GM12878 (cell line): Measurements from ENCODE around the gene PLEKHM1. TPM values are rescaled to one million over a fixed set of nuclear protein-coding genes. Genes with fewer than 3 reads are reported as not detected.
"Not testable (repeated sequence)": the region's sequence is repeated elsewhere in the genome, so short reads cannot be mapped to it uniquely, and the experiment has no call there.

ENCODE experiments used
- ATAC-seq: fragments of 200-7000 bp; cut with Tn5 transposase; 3 replicates; pipeline ENCODE4 v1.9.1; 2020; ENCODE audit warnings: mild to moderate bottlenecking, moderate library complexity
- BruUV-seq: library from RNA; stranded (reverse); fragments of 400-500 nt; replicated peaks from 2 replicates; lab custom pipeline; 2021; lab: Mats Ljungman, UMichigan
- CTCF ChIA-PET: fragments of 300-600 bp; sonication (Branson Sonifier 250); formaldehyde crosslinking; extraction: SDS; loops from one replicate; lab custom pipeline; 2021; ENCODE audit warnings: inconsistent platforms; lab: Yijun Ruan, JAX
- POLR2A ChIA-PET: fragments of 350-600 bp; formaldehyde crosslinking; extraction: SDS; loops from one replicate; lab custom pipeline; 2021; ENCODE audit warnings: inconsistent platforms; lab: Charles Lee
- RAD21 ChIA-PET: fragments of 300-600 bp; sonication (Branson Sonifier 250); formaldehyde crosslinking; loops from one replicate; lab custom pipeline; 2023; ENCODE audit warnings: antibody characterized with exemption; ENCODE audit not compliant: unreplicated experiment; lab: Charles Lee
- SMC1A ChIA-PET: fragments of 300-600 bp; sonication (Branson Sonifier 250); formaldehyde crosslinking; loops from one replicate; lab custom pipeline; 2023; ENCODE audit not compliant: unreplicated experiment, uncharacterized antibody; lab: Charles Lee
- DNase-seq: peaks from one replicate; pipeline ENCODE4 v3.0.0-alpha.2; 2011; ENCODE audit warnings: low read depth, low spot score
- FAIRE-seq: peaks from 3 replicates; lab custom pipeline; 2011; peaks lifted over from hg19 to GRCh38; lab: Jason Lieb, UNC
- H2AFZ ChIP-seq: 2 replicates; pipeline ENCODE4 v1.6.0; 2011; ENCODE audit warnings: low read depth, low read length, control low read depth; ENCODE audit not compliant: control insufficient read depth
- H3K27ac ChIP-seq: 2 replicates; pipeline ENCODE4 v1.5.1; 2011; ENCODE audit warnings: control low read depth; ENCODE audit not compliant: control insufficient read depth, insufficient read depth
- H3K27me3 ChIP-seq, 2 experiments: replicated peaks in 1 of 2; 2 replicates each; pipeline versions ENCODE4 v1.6.0 to v1.6.1; 2011; ENCODE audit warnings: low read length in 1 of 2; ENCODE audit not compliant: control insufficient read depth in 2 of 2, insufficient read depth in 2 of 2
- H3K36me3 ChIP-seq, 2 experiments: 2 replicates each; pipeline ENCODE4 v1.5.1; 2011; ENCODE audit warnings: low read length in 1 of 2; ENCODE audit not compliant: control insufficient read depth in 2 of 2, insufficient read depth in 2 of 2
- H3K4me1 ChIP-seq: 2 replicates; pipeline ENCODE4 v1.6.1; 2011; ENCODE audit warnings: mild to moderate bottlenecking, low read length, moderate library complexity, mixed read lengths; ENCODE audit not compliant: control insufficient read depth, insufficient read depth
- H3K4me2 ChIP-seq: 2 replicates; pipeline ENCODE4 v1.6.0; 2011; ENCODE audit warnings: control low read depth; ENCODE audit not compliant: control insufficient read depth, insufficient read depth
- H3K4me3 ChIP-seq: fragments of 200-600 bp; sonication (generic); 2 replicates; pipeline ENCODE4 v1.5.1; 2016
- H3K79me2 ChIP-seq: 2 replicates; pipeline ENCODE4 v1.6.0; 2011; ENCODE audit warnings: low read length; ENCODE audit not compliant: control insufficient read depth, insufficient read depth
- H3K9ac ChIP-seq: 2 replicates; pipeline ENCODE4 v1.8.0; 2011; ENCODE audit warnings: low read length, control low read depth, mixed read lengths; ENCODE audit not compliant: control insufficient read depth, insufficient read depth
- H3K9me3 ChIP-seq: replicated peaks from 3 replicates; pipeline ENCODE4 v1.5.1; 2011; ENCODE audit warnings: mild to moderate bottlenecking, low read length; ENCODE audit not compliant: control insufficient read depth, insufficient read depth
- H4K20me1 ChIP-seq: 2 replicates; pipeline ENCODE4 v1.6.0; 2011; ENCODE audit not compliant: control insufficient read depth, insufficient read depth
- CTCF ChIP-seq, 3 experiments: IDR thresholded peaks in 2 of 3; conservative IDR thresholded peaks in 1 of 3; 2 replicates each; pipeline ENCODE4 v1.5.1; 2011; ENCODE audit warnings: low read depth in 3 of 3, low read length in 3 of 3, mild to moderate bottlenecking in 3 of 3, control low read depth in 2 of 3, moderate library complexity in 2 of 3, inconsistent platforms in 1 of 3, mixed read lengths in 1 of 3; ENCODE audit not compliant: control insufficient read depth in 2 of 3, insufficient read depth in 1 of 3; ENCODE audit errors: extremely low read depth in 1 of 3
- SMC3 ChIP-seq: IDR thresholded peaks from 2 replicates; pipeline ENCODE4 v1.6.1; 2011; ENCODE audit warnings: low read length, improper control_type of control experiment, borderline replicate concordance
- WGBS: methylation state at CpG from one replicate; pipeline ENCODE4 v1.1.6; 2016; ENCODE audit warnings: low lambda C conversion rate; ENCODE audit not compliant: insufficient replicate concordance, insufficient coverage; ENCODE audit errors: missing lambda C conversion rate; 5-methylcytosine and 5-hydroxymethylcytosine counted together
- in situ Hi-C: fragments of 300-500 bp; cut with MboI; formaldehyde crosslinking; loops from 9 replicates; pipeline ENCODE4 v1.14.3; 2018; ENCODE audit warnings: mixed read lengths
- intact Hi-C: fragments of 100-400 bp; cut with micrococcal nuclease; formaldehyde crosslinking; loops from one replicate; pipeline ENCODE4 v1.14.2; 2022; ENCODE audit not compliant: unreplicated experiment
- polyA plus RNA-seq, 11 experiments: library from polyadenylated mRNA; depleted of rRNA in 4 of 11; unstranded in 6 of 11; stranded (reverse) in 5 of 11; fragments of >200 nt; fragmentation: Nextera tagmentation in 4 of 11; fragmentation: Illumina TruSeq in 1 of 11; extraction: Ambion mirVana in 4 of 11; extraction: Trizol in 1 of 11; gene quantifications; 1 replicate in 1 of 11; 2 replicates in 10 of 11; pipeline versions ENCODE4 v1.2.1 to v1.2.3, GENCODE V29; 2011 to 2016; ENCODE audit warnings: inconsistent platforms in 2 of 11, missing spikeins in 2 of 11, low read depth in 1 of 11
- total RNA-seq, 4 experiments: library from RNA; depleted of rRNA in 3 of 4; stranded (reverse); fragments of >200 nt in 3 of 4; fragmentation: Illumina TruSeq in 1 of 4; extraction: Trizol in 1 of 4; gene quantifications; 2 replicates each; pipeline versions ENCODE4 v1.2.1 to v1.2.3, GENCODE V29; 2013 to 2021

Gene PLEKHM1
- total and polyA plus RNA-seq, 10 of the 15 experiments (the other 5 are each of a cell fraction or from before 2014, with no cell fraction given) = 0.21 to 27.8 (median 9.4) TPM

DNA sequence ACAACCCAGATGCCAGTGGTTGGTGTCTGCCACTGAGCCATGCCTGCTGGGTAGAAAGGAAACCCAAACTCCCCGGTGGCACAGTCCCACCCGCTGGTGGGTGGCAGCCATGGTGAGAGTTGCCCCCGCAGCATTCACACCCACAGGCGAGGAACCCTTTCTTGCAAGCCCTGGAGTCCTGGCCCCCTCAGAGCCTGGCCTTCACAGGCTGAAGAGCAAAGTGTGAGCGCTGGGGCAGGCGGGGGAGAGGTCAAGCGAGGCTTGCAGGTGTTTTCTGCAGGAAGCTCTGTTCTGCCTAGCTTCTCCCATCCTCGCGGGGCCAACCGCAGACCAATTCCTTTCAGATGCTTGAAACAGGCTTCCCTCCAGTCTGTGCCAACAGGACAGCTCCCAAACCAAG lies 38.9 kb downstream of the PLEKHM1 start:
- intact Hi-C loops, H3K4me1 ChIP-seq, H3K9me3 ChIP-seq, H2AFZ ChIP-seq, H3K27me3 ChIP-seq, in situ Hi-C loops, H3K79me2 ChIP-seq, RAD21 ChIA-PET, FAIRE-seq, H3K9ac ChIP-seq, H3K4me3 ChIP-seq, BruUV-seq, DNase-seq, H3K27ac ChIP-seq, ATAC-seq, CTCF ChIA-PET, H3K36me3 ChIP-seq, H4K20me1 ChIP-seq, H3K4me2 ChIP-seq, POLR2A ChIA-PET: not testable (repeated sequence)
- WGBS = 10% methylated on average over 6 of the region's 10 CpGs
- SMC1A ChIA-PET = interaction anchor here (0.6 kb wide), 1 partner anchor 23 kb away, joined by 3 read pairs; no protein-coding TSS in a partner anchor

- TF ChIP-seq CTCF (IDR thresholded peaks at IDR 0.05 in 2 of 3, conservative IDR thresholded peaks at IDR 0.05 in 1 of 3; ENCODE audit: control insufficient read depth in 2 of 3, extremely low read depth in 1 of 3, insufficient read depth in 1 of 3, low read depth in 3 of 3, low read length in 3 of 3) = peak in 1 of 3 experiments; percentile 14; a peak in 2 of 6 replicates
- no peak for TF ChIP-seq SMC3
- Histone ChIP-seq H3K4me1 (0 out of 2 replicates have a peak, but pooled peaks cover 5% of the 10 kb centered on the region), H3K9me3 (no peaks in the 10 kb centered on the region), H3K4me2 (no peak overlapping the region), H4K20me1 (no peaks in the 10 kb centered on the region), H3K4me3 (no peak overlapping the region), H3K9ac (no peak overlapping the region), H3K79me2 (no peaks in the 10 kb centered on the region), H3K27ac (no peak overlapping the region), H3K36me3 (peaks cover 0 to 2% of the 10 kb centered on the region in 2 experiments; a peak in 2 of 4 replicates), H2AFZ (no peak overlapping the region), H3K27me3 (no peaks in the 10 kb centered on the region)
- DNase-seq (no peak), ATAC-seq (peak; percentile 59; the same call in 2 of the 3 replicates), FAIRE-seq (no peak)
- ChIA-PET RAD21 (no interaction called here), CTCF (no interaction called here), POLR2A (no interaction called here), SMC1A (interaction anchor here (0.6 kb wide), 1 partner anchor 23 kb away, joined by 3 read pairs; no protein-coding TSS in a partner anchor)
- BruUV-seq = no TSS peak
- WGBS = 81% methylated on average over 6 of the region's 8 CpGs
- in situ Hi-C loops = no loop called here
- intact Hi-C loops = no loop called here
Measured at GRCh38 chr17:45451131-45451530, 39.4 kb downstream of the PLEKHM1 start.

GRCh38 chr17:45449708-45450329 lies 40.7 kb downstream of the PLEKHM1 start:
- not testable (repeated sequence) for BruUV-seq, FAIRE-seq

More at GRCh38 chr17:45449708-45450329, 40.7 kb downstream of the PLEKHM1 start:
- H3K4me1 ChIP-seq, ATAC-seq, H3K36me3 ChIP-seq, H3K4me2 ChIP-seq, H2AFZ ChIP-seq, H3K9ac ChIP-seq, H3K27ac ChIP-seq, intact Hi-C loops, H3K79me2 ChIP-seq, POLR2A ChIA-PET, H3K4me3 ChIP-seq, RAD21 ChIA-PET, H4K20me1 ChIP-seq, in situ Hi-C loops, DNase-seq, CTCF ChIA-PET, H3K9me3 ChIP-seq, H3K27me3 ChIP-seq, SMC1A ChIA-PET: not testable (repeated sequence)
- 100% methylated on average over 1 of the region's 1 CpG for WGBS
